GM18502 (cell line): ENCODE data around the gene SH2D2A.

Experiments
- ATAC-seq: cut with Tn5 transposase; IDR thresholded peaks from one replicate; pipeline ENCODE4 v1.9.1; 2021; ENCODE audit warnings: mild to moderate bottlenecking; ENCODE audit not compliant: unreplicated experiment, poor library complexity

Gene SH2D2A

DNA sequence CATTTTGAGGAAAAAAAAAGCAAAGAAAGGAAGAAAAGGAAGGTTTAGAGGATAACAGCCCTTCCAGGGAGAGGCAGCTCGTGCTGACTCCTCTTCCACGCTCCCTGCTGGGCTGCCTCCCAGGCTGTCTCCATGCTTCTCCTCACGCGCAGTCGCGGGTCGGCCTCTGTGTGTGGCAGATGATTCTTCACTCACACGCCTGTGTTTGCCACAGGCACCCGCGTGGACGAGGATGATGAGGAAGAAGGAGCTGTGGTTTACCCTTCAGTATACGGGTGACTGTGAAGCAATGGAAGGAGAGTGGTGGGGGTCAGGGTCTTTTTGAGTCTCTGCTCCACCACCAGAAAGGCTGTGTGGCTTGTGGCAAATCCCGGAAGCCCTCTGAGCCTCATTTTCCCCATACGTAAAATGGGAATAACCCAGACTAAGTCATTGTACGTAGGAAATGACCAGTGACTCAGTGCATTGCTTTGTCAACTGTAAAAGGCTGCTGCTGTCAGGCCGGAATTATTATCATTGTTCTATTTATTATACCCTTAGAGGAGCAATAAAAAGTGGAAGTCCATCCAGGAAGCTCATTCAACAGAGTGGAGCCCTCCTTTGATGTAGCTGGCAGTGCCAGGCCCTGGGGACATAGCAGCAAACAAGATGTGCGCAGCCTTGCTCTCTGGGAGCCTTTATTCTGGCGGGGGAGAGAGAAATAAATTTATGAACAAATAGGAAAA lies 11.9 kb upstream of the SH2D2A start:
- ATAC-seq, result no peak

GRCh38 chr1:156826630-156827029 lies 10.0 kb upstream of the SH2D2A start:
- no peak for ATAC-seq

DNA sequence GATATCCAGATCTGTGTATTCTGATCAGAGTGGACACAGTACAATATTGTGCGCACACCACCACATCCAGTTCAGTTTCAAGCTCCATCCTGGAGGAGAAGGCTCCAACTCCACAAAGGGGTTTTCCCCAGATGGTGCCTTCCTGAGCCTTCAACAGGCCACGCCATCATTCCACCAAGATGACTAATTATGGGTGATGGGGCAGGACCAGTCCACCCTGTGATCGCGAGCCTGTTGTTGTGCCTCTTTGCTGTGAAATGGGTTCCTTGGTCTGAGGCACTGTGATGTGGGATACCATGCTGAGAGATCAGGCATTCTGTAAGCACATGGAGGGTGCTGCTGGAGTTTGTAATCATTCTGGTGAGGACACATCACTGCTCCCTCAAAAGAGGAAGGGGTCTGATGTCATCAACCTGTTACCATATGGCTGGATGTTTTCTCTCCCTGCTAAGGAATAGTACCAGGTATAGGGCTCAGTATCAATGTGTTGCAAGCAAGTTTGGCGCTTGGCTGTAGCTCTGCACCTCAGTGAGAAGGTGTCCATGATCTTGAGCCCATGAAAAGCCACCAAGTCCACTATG lies 6.7 kb upstream of the SH2D2A start:
- no peak for ATAC-seq

- ATAC-seq, result no peak
Measured at GRCh38 chr1:156822680-156823079, 6.0 kb upstream of the SH2D2A start.

- ATAC-seq, result no peak
Measured at GRCh38 chr1:156821801-156822200, 5.2 kb upstream of the SH2D2A start.

DNA sequence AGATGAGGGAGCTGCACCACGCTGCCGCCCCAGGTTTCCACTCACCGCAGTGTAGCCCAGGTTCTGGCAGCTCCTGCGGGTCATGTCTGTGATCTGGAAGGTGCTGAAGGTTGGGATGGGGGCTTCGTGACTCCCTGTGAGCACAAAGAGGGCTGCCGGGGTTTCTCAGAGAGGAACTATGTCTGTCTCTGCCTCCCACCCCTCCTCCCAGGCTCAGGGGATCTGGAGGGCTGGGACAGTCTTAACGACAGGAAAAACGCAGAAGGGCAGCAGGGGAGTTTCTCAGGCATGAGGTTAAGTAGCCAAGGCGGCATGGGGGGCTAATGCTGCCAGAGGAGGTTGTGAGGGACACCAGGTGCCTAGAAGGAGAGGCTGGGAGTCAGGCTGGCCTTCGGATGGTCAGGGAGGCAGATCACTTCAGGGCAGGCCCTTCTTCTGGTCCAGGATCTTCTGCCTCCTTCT lies 656 bp downstream of the SH2D2A start:
- ATAC-seq, result no peak

- no peak for ATAC-seq
Measured at GRCh38 chr1:156815307-156815826, 1.3 kb downstream of the SH2D2A start.

DNA sequence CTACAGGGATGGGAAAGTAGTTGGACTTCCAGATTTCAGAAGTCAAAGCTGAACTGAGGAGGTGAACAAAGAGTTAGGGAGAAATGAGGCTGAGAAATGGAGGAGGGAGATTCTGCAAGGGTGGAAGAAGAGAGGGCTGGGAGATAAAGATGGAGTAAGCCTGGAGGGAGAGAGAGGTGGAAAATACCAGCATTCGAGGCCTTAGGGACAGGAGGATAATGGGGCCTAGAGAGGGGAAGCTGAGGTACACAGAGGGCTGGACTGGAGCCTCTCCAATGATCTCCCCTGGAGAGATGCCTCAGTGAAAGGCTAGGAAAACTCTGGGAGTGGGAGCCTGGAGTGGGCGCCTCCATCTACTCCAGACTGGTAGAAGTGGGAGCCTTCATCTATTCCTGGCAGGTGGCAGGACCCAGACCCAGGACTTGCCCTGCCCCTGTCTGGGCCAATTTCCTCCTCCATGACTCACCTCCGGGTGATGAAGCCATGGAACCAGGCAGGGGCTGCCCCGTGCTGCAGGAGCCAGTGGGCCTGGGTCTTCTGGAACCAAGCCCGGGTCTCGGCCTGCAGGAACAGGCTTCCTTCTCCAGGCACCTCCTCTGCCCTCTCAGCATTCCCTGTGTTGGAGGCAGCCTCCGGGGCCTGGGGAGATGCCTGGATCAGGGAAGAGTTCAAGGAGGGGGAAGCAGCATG lies 1.9 kb downstream of the SH2D2A start:
- no peak for ATAC-seq

GRCh38 chr1:156813750-156814570 lies 2.7 kb downstream of the SH2D2A start:
- no peak for ATAC-seq

DNA sequence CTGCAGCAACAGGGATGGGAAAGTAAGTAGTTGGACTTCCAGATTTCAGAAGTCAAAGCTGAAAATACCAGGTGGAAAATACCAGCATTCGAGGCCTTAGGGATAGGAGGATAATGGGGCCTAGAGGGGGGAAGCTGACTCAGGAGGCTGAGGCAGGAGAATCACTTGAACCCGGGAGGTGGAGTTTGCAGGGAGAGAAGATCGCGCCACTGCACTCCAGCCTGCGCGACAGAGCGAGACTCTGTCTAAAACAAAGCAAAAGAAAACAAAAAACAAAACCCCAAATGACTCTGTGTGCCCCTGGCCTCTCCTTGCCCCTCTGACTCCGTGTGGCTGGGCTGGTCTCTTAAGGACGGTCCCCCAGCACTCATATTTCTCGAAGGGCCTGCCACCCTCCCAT lies 3.4 kb downstream of the SH2D2A start:
- ATAC-seq, result no peak

DNA sequence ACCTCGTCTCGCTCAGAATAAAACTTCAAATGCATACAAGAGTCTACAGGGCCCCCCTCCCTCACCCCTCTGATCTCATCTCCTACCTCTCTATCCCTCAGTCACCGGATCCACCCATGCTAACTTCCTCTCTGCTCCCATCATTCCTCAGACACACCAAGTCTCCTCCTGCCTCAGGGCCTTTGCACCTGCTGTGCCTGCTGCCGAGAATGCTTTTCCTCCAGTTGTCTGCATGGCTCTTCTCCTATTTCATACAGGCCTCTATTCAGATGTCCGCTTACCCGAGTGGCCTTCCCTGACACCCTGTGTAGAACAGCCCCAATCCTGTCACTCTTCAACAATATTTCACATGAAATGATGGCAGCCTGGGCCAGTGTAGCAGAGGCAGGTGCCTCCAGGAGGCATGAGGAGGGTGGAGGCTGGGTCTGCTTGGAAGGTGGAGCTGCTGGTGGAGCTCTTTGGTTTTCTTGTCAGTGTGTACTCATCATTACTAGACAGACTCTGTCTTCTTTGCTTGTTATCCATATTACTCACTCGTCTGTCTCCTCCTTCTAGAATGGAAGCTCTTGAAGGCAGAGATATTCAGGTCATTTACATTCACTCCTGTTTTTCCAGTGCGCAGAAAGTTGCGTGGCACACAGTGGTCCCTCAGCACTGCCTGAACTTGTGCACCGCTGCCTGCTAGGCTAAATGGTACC lies 4.2 kb downstream of the SH2D2A start:
- no peak for ATAC-seq

- no peak for ATAC-seq
Measured at GRCh38 chr1:156811168-156811567, 5.5 kb downstream of the SH2D2A start.

GRCh38 chr1:156809711-156810366 lies 6.8 kb downstream of the SH2D2A start:
- no peak for ATAC-seq

- ATAC-seq, result no peak
Measured at GRCh38 chr1:156809281-156809680, 7.4 kb downstream of the SH2D2A start.

DNA sequence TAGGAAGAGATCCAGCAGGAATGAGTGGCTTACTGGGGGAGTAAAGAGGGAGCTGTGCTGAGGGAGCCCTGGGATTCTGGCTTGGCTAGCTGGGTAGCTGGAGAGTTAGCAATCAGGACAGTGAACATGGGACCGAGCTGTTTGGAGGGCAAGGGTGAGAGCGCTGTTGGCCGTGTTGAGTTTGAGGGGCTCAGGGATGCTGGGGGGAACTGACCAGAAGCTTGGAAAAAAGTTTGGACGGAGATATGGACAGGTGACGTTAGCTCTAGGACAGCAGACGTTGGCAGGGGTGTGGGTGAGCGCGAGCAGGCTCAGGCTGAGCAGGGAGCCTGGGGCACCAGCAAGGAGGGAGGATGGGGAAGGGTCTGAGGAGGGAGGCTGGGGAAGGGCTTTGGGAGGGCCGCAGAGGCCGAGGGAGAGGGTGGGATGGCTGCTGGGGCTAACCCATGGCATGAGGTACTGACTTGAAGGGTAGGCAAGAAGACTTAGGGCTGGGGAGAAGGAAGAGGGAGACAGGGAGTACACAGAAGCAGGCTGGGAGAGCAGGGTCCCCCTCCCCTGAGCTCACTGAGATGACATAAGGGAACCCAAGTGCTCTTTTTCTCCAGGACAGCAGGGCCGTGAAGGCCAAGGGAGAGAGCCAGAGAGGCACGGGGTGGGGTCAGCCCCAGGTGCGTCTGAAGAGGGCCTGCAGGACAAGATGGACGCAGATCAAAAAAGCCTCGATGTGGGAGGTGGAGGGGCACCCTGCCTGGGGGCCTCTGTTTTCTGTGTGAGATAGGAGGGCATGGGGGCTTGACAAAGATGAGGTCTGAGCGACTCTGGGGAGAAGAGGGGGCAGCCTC lies 8.2 kb downstream of the SH2D2A start:
- ATAC-seq, result no peak

- no peak for ATAC-seq
Measured at GRCh38 chr1:156807627-156808026, 9.0 kb downstream of the SH2D2A start.

DNA sequence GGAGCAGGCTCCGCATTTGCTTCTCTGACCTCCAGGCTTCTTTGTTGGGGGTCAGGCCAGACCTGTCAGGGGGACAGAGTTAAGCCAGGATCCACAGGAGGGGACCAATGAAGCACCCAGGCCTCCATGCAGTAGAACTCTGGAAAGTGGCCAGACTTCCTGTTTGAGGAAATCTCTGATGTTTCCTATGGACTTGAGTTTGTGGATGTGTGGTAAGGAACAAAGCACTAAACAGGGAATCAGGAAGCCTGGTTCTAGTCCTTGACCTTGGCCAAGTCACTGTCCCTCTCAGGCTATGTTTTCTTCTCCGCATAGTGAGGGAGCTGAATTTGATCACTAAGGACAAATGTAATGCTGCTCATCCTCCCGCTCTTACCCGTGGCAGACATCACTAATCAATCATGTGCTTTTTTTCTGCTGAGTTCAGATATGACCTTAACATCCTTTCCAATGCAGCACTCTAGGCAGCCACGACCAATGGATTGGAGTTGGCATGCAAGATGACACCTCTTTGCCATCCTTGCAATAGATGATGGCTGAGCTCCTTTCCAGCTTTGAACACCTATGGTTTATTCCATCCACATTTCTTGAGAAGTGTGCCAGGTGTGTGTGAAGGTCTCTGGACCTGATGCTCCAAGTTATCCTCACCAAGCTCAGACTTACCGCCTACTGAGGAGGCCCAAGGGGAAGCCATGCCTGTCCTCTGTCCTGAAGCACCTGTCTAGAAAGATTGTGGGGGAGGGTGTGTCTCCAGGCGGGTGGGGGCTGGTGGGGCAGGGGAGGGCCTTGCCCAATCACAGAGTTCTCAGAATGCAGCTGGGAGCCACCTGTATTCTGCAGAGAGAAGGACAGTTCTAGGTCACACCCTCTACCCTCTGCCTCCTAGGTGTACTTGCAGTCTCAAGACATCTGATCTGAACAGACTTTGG lies 9.9 kb downstream of the SH2D2A start:
- no peak for ATAC-seq
